Small intestine (tissue), 7 donors: Measurements from ENCODE around the gene CFAP107. TPM values are rescaled to one million over a fixed set of nuclear protein-coding genes. Genes with fewer than 3 reads are reported as not detected.

Experiments used
- DNase-seq, 2 donors: peaks; one replicate each; pipeline versions ENCODE4 v3.0.0 to v3.0.0-alpha.2; 2013
- FAIRE-seq: peaks from 2 replicates; lab custom pipeline; 2012; peaks lifted over from hg19 to GRCh38; lab: Jason Lieb, UNC
- H3K27ac ChIP-seq, 3 donors: one replicate each; pipeline ENCODE4 v1.5.1; 2013; ENCODE audit warnings: low read length in 2 of 3, mild to moderate bottlenecking in 2 of 3, control low read depth in 1 of 3, inconsistent platforms in 1 of 3, low read depth in 1 of 3, moderate library complexity in 1 of 3
- H3K27me3 ChIP-seq, 3 donors: one replicate each; pipeline ENCODE4 v1.6.1; 2013; ENCODE audit warnings: low read length in 3 of 3, inconsistent platforms in 1 of 3; ENCODE audit not compliant: control insufficient read depth in 3 of 3, insufficient read depth in 3 of 3
- H3K36me3 ChIP-seq, 3 donors: one replicate each; pipeline ENCODE4 v1.6.1; 2013; ENCODE audit warnings: low read length in 3 of 3, inconsistent platforms in 1 of 3, low read depth in 1 of 3, mild to moderate bottlenecking in 1 of 3, moderate library complexity in 1 of 3; ENCODE audit not compliant: control insufficient read depth in 3 of 3, insufficient read depth in 2 of 3
- H3K4me1 ChIP-seq, 3 donors: one replicate each; pipeline ENCODE4 v1.6.1; 2013; ENCODE audit warnings: low read length in 2 of 3, inconsistent platforms in 1 of 3, low read depth in 1 of 3, mild to moderate bottlenecking in 1 of 3, moderate library complexity in 1 of 3; ENCODE audit not compliant: control insufficient read depth in 3 of 3, insufficient read depth in 2 of 3
- H3K4me3 ChIP-seq, 3 donors: one replicate each; pipeline ENCODE4 v1.5.1; 2013; ENCODE audit warnings: low read length in 3 of 3, control low read depth in 1 of 3, inconsistent platforms in 1 of 3, low read depth in 1 of 3, mild to moderate bottlenecking in 1 of 3, moderate library complexity in 1 of 3
- H3K9me3 ChIP-seq, 2 donors: one replicate each; pipeline ENCODE4 v1.6.1; 2013; ENCODE audit warnings: low read depth in 1 of 2, low read length in 1 of 2; ENCODE audit not compliant: control insufficient read depth in 2 of 2, insufficient read depth in 1 of 2
- WGBS, 3 donors: extraction: QIAGEN DNeasy Blood & Tissue Kit; methylation state at CpG; one replicate each; pipeline ENCODE4 v1.1.7; 2013; 5-methylcytosine and 5-hydroxymethylcytosine counted together
- polyA plus RNA-seq, 4 donors: library from polyadenylated mRNA; stranded (reverse) in 3 of 4; unstranded in 1 of 4; fragments of 200-250 nt in 3 of 4; fragments of 120-200 nt in 1 of 4; gene quantifications; one replicate each; pipeline versions ENCODE4 v1.2.1 to v1.2.3, GENCODE V29; 2013
- donor health status: healthy with polysubstance abuse.
- donor health status: control.
- donor health status: control.
- donor health status: Bipolar disorder and iron deficiency.
- donor health status: healthy.

CFAP107 gene
- polyA plus RNA-seq, 4 donors: 0.01 TPM; not detected in 3

DNA sequence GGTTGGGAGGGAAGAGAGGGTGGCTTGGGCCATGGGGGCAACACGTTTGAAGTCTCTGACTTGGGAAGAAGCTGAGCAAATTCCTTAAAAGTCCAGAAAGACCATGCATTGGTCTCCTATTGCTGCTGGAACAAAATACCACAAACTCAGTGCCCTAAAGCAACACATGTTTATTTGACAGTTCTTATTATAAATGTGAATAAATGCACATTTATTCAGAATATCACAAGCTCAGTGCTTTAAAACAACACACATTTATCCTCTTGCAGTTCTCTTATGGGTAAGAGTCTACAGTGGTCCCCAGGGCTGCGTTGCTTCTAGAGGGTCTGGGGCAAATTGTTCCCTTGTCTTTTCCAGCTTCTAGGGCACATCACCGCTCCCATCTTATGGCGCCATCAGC lies 17.5 kb downstream of the CFAP107 start:
- DNase-seq (no peak), FAIRE-seq (no peak)
- H3K27me3 ChIP-seq: peaks cover 0 to 5% (median 2%) of the 10 kb centered on the region in 3 donors
- no peaks in the 10 kb centered on the region for H3K9me3 ChIP-seq
- H3K27ac ChIP-seq: no peak overlapping the region
- WGBS, 3 donors: 60 to 70% (median 64%) methylated on average over 4 of the region's 4 CpGs
- no peaks in the 10 kb centered on the region for H3K36me3 ChIP-seq
- no peak overlapping the region for H3K4me3 ChIP-seq
- no peaks in the 10 kb centered on the region for H3K4me1 ChIP-seq

DNA sequence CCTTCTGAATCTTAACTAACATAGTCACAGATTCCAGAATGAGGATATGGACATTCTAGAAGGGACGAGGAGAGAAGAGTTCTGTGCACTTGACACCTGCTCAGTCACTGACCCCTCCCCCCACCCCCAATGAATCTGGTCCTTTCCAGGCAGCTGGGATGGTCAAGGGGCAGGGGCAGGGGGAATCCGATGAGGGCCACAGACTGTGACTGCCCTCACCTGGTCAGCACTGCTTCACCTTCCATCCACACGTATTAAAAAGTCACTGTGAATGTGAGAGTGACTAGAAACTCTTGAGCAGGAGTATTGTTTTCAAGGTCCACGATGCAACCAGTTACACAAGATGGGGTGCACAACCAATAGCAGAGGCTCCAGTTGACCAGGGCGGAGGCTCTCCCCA lies 18.0 kb downstream of the CFAP107 start:
- 53 to 61% (median 56%) methylated on average over 5 of the region's 5 CpGs for WGBS, 3 donors
- FAIRE-seq: no peak

DNA sequence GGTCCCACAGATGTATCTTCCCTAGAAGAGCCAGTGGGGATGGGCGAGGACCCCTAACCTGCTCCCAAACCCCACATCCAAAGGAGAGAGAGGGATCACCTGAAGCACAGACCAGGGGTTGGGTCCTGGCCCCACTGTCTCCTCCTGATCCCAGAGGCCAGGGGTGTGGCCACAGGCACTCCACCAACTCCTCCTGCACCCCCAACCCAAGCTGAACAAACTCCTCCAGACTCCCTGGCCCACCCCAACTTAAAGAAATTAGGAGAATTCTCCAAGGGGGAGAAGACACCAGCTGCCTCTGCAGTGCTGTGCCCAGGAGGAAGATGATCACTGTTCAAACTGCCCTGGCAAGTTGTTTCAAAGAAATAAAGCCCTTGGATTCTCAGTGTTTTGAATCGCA lies 23.0 kb downstream of the CFAP107 start:
- no peak for FAIRE-seq
- DNase-seq: no peak
- Histone ChIP-seq H3K4me1 (no peaks in the 10 kb centered on the region), H3K9me3 (no peaks in the 10 kb centered on the region), H3K36me3 (no peaks in the 10 kb centered on the region), H3K27ac (no peak overlapping the region), H3K4me3 (no peak overlapping the region), H3K27me3 (no peaks in the 10 kb centered on the region)
- 59 to 73% (median 59%) methylated on average over 2 of the region's 2 CpGs for WGBS, 3 donors

More for the DNA sequence above, 18.0 kb downstream of the CFAP107 start:
- Histone ChIP-seq H3K27ac (no peak overlapping the region), H3K27me3 (peaks cover 0 to 2% (median 0%) of the 10 kb centered on the region in 3 donors), H3K4me1 (no peaks in the 10 kb centered on the region), H3K4me3 (no peak overlapping the region), H3K9me3 (no peaks in the 10 kb centered on the region), H3K36me3 (no peaks in the 10 kb centered on the region)
- no peak for DNase-seq

DNA sequence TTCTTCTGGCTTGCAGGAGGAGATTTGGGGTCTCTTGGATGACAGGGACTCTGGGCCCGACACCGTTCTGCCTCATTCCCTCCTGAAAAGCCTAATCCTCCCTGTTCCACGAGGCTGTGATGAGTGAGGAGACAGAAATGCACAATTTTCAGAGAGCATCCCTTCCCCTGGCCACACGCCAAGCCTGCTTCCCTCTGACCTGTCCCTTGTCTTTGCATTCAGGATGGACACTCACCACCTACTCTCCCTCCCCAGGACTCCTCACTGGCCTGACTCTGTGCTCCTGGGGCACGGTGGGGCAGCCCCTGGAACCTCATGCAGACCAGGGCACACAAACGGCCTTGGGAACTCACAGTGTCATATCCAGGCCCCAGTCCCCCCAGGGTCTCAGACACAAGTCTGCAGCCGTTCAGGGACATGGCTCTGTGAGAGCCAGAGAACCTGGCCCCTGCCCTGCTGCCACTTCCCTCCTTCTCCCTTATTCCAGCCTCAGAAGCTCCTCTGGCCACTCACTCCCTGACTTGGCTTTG lies 24.0 kb downstream of the CFAP107 start:
- Histone ChIP-seq H3K4me1 (no peaks in the 10 kb centered on the region), H3K27me3 (no peaks in the 10 kb centered on the region), H3K4me3 (no peak overlapping the region), H3K9me3 (no peaks in the 10 kb centered on the region), H3K27ac (no peak overlapping the region), H3K36me3 (no peaks in the 10 kb centered on the region)
- no peak for DNase-seq
- no peak for FAIRE-seq
- 46 to 55% (median 48%) methylated on average over 7 of the region's 7 CpGs for WGBS, 3 donors

DNA sequence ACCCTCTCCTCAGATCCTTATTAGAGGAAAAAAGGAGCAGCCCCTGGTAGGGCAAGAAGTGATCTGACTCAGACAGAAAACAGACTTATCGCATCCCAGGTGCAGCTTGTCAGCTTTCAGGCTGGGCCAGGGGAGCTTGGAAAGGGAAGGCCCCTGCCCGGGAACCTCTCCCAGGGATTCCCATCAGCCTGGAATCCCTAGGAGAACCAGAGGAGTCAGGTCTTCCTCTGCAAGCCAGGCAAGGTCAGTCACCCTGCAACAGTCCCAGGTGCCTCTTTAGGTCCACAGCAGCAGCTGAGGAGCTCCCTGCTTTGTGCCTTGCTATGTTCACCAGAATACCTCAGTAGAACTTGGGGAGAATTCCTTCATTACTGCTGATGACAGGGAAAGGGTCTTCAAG lies 24.6 kb downstream of the CFAP107 start:
- Histone ChIP-seq H3K36me3 (no peaks in the 10 kb centered on the region), H3K4me1 (no peaks in the 10 kb centered on the region), H3K27ac (no peak overlapping the region), H3K27me3 (no peaks in the 10 kb centered on the region), H3K9me3 (no peaks in the 10 kb centered on the region), H3K4me3 (no peak overlapping the region)
- DNase-seq (no peak), FAIRE-seq (no peak)
- 73 to 78% (median 78%) methylated on average over 2 of the region's 2 CpGs for WGBS, 3 donors

DNA sequence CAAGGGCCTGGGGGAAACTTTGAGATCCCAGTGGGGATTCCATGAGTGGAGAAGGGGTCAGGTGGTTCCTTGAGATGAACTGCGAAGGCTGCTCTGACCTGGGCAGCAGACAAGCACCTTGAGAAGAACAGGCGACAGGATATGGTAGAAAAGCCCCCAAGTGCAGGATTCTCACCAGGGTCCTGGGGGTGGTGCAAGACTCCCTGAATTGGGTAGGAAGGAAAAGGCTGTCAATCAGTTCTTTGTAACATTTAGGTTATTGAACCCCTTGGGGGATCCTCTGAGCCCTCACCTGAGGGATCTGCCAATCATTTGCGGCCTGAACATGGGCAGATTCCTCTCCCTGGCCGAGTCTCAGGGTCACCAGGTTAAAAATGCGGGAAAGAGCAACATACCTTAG lies 25.2 kb downstream of the CFAP107 start:
- no peak for FAIRE-seq
- no peak for DNase-seq
- Histone ChIP-seq H3K4me3 (no peak overlapping the region), H3K9me3 (no peaks in the 10 kb centered on the region), H3K4me1 (no peaks in the 10 kb centered on the region), H3K36me3 (no peaks in the 10 kb centered on the region), H3K27ac (no peak overlapping the region), H3K27me3 (no peaks in the 10 kb centered on the region)
- WGBS, 3 donors: 75 to 81% (median 76%) methylated on average over 5 of the region's 5 CpGs

DNA sequence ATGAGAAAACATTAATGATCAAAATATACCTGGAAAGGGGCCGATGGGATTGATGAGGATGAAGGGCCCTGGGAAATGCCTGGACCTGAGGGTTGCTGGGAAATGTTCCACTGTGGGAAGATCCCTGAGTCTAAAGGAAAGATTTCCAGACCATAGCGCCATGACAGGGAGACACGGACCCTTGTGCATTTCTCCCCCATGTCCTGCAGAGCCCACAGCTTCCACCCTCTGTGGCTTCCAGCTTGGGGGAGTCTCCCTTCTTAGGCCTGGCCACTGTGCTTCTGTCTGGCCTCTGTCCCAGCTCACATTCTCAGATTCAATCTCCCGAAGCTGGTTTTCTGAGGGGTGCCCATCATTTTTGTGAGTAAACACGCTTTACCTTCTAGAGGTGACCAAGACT lies 26.5 kb downstream of the CFAP107 start:
- no peaks in the 10 kb centered on the region for H3K9me3 ChIP-seq
- H3K4me3 ChIP-seq: no peak overlapping the region
- 79 to 91% (median 79%) methylated on average over 5 of the region's 5 CpGs for WGBS, 3 donors
- no peak for DNase-seq
- no peaks in the 10 kb centered on the region for H3K36me3 ChIP-seq
- no peaks in the 10 kb centered on the region for H3K4me1 ChIP-seq
- no peak for FAIRE-seq
- no peak overlapping the region for H3K27ac ChIP-seq
- H3K27me3 ChIP-seq: no peaks in the 10 kb centered on the region

DNA sequence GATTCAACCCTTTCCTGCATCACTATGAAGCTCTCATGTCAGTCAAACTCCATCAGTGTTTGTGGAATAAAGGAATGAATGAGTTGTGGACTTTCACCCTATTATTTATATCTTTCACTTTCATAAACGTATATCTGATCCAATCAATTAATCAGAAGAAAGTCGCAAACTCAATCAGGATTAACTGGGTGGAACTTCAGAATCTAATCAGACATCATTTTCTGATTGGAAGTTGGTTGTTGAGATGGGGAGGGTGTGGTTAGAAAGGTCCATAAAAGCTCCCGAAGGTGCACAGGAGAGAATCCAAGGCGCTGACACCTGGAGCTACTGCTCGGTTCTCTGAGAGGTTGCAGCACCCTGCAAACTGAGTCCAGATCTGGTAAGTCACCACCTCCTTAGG lies 27.4 kb downstream of the CFAP107 start, which contains the start of gene PRAMEF12:
TSS of gene PRAMEF12 (plus strand) at position 301 of the 400 bp plus-strand sequence. CDS start 1,130 bp downstream, outside the sequence.
- Histone ChIP-seq H3K27me3 (no peaks in the 10 kb centered on the region), H3K9me3 (no peaks in the 10 kb centered on the region), H3K4me3 (no peak within 1 kb of the TSS), H3K4me1 (no peaks in the 10 kb centered on the region), H3K36me3 (no peaks in the 10 kb centered on the region), H3K27ac (no peak within 1 kb of the TSS)
- WGBS, 3 donors: 28 to 68% (median 41%) methylated on average over 5 of the region's 5 CpGs
- DNase-seq (no peak), FAIRE-seq (no peak)

DNA sequence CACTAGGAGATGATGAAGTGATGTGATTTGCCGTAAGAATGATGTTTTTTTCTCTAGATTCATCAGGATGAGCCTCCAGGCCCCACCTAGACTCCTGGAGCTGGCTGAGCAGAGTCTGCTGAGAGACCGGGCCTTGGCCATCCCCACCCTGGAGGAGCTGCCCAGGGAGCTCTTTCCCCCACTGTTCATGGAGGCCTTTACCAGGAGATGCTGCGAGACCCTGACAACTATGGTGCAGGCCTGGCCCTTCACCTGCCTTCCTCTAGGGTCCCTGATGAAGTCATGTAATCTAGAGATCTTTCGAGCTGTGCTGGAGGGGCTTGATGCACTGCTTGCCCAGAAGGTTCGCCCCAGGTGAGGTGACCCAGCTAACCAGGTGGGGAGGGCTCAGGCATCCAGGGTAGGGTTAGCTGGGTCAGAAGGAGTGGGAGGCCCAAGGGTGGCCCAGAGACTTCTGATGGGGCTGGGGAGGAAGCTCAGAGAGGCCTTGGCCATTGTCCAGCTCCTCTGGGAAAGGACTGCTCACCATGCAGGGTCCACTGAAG lies 28.9 kb downstream of the CFAP107 start:
- 78 to 87% (median 85%) methylated on average over 5 of the region's 5 CpGs for WGBS, 3 donors
- H3K27ac ChIP-seq: no peak overlapping the region
- H3K27me3 ChIP-seq: no peaks in the 10 kb centered on the region
- no peaks in the 10 kb centered on the region for H3K4me1 ChIP-seq
- no peaks in the 10 kb centered on the region for H3K9me3 ChIP-seq
- DNase-seq: no peak
- H3K36me3 ChIP-seq: no peaks in the 10 kb centered on the region
- no peak overlapping the region for H3K4me3 ChIP-seq
- no peak for FAIRE-seq
